HCT116 (cell line): Measurements from ENCODE around the gene SEMA4B. TPM values are rescaled to one million over a fixed set of nuclear protein-coding genes. Genes with fewer than 3 reads are reported as not detected.
A peak's percentile ranks its signal among the peaks of the same experiment; 100 is the strongest.

Experiments
- ATAC-seq: fragments of 200-7000 bp; cut with Tn5 transposase; 2 replicates; pipeline ENCODE4 v1.9.1; 2020; ENCODE audit warnings: mild to moderate bottlenecking, moderate library complexity
- BruUV-seq: library from RNA; stranded (reverse); fragments of 400-500 nt; replicated peaks from 2 replicates; lab custom pipeline; 2021; lab: Mats Ljungman, UMichigan
- CTCF ChIA-PET: fragments of 300-600 bp; sonication (Branson Sonifier 250); formaldehyde crosslinking; loops from one replicate; lab custom pipeline; 2021; ENCODE audit warnings: antibody characterized with exemption; lab: Charles Lee
- POLR2A ChIA-PET: fragments of 300-600, 350-600 bp; sonication (Branson Sonifier 250); formaldehyde crosslinking; loops from one replicate; lab custom pipeline; 2021; ENCODE audit warnings: antibody characterized with exemption; lab: Charles Lee
- RAD21 ChIA-PET, 2 experiments: fragments of 300-600 bp; sonication (Branson Sonifier 250); formaldehyde crosslinking; loops; one replicate each; lab custom pipeline; 2023; ENCODE audit warnings: low total read pairs in 2 of 2; ENCODE audit not compliant: uncharacterized antibody in 2 of 2, unreplicated experiment in 2 of 2, low non-redundant PET in 1 of 2; lab: Charles Lee
- DNase-seq: peaks from one replicate; pipeline ENCODE4 v3.0.0-alpha.2; 2010; ENCODE audit warnings: low read depth, low spot score
- H2AFZ ChIP-seq: fragments of 200-600 bp; shearing (Covaris generic), sonication (generic); 2 replicates; pipeline ENCODE4 v1.6.1; 2017; ENCODE audit warnings: low read depth, mixed run types, mixed read lengths, antibody characterized with exemption, low read length; ENCODE audit not compliant: poor library complexity, severe bottlenecking
- H3K27ac ChIP-seq: 2 replicates; pipeline ENCODE4 v1.5.1; 2012; ENCODE audit warnings: low read depth, low read length
- H3K27me3 ChIP-seq: fragments of 200-600 bp; sonication (generic); 2 replicates; pipeline ENCODE4 v1.6.1; 2016; ENCODE audit warnings: mixed run types, low read length, mixed read lengths; ENCODE audit not compliant: insufficient read depth
- H3K36me3 ChIP-seq, 2 experiments: fragments of 200-500 bp in 1 of 2; fragments of 200-600 bp in 1 of 2; sonication (Bioruptor generic) in 1 of 2; sonication (generic) in 1 of 2; 2 replicates each; pipeline versions ENCODE4 v1.5.1 to v1.6.1; 2014 to 2016; ENCODE audit warnings: low read length in 2 of 2, inconsistent platforms in 1 of 2, mixed read lengths in 1 of 2, mixed run types in 1 of 2; ENCODE audit not compliant: insufficient read depth in 2 of 2, control insufficient read depth in 1 of 2
- H3K4me1 ChIP-seq, 2 experiments: fragments of 200-600 bp in 1 of 2; sonication (generic) in 1 of 2; 2 replicates each; pipeline versions ENCODE4 v1.5.1 to v1.6.1; 2012 to 2017; ENCODE audit warnings: low read length in 2 of 2, inconsistent platforms in 1 of 2, mild to moderate bottlenecking in 1 of 2, mixed read lengths in 1 of 2, mixed run types in 1 of 2, moderate library complexity in 1 of 2; ENCODE audit not compliant: insufficient read depth in 2 of 2, control insufficient read depth in 1 of 2
- H3K4me2 ChIP-seq: fragments of 200-600 bp; sonication (generic); 2 replicates; pipeline ENCODE4 v1.6.1; 2017; ENCODE audit warnings: mixed run types, low read length, mixed read lengths
- H3K4me3 ChIP-seq, 2 experiments: fragments of 200-600 bp in 1 of 2; sonication (generic) in 1 of 2; replicated peaks in 1 of 2; 2 replicates each; pipeline ENCODE4 v1.5.1; 2011 to 2016; ENCODE audit warnings: low read length in 2 of 2, control low read depth in 1 of 2, low read depth in 1 of 2, mild to moderate bottlenecking in 1 of 2, mixed read lengths in 1 of 2, mixed run types in 1 of 2
- H3K79me2 ChIP-seq: fragments of 200-600 bp; sonication (generic); 2 replicates; pipeline ENCODE4 v1.6.1; 2017; ENCODE audit warnings: mild to moderate bottlenecking, mixed run types, low read length, moderate library complexity, mixed read lengths; ENCODE audit not compliant: insufficient read depth
- H3K9ac ChIP-seq: fragments of 200-600 bp; sonication (generic); 2 replicates; pipeline ENCODE4 v1.6.1; 2016; ENCODE audit warnings: low read length, mixed read lengths
- H3K9me2 ChIP-seq: fragments of 200-600 bp; sonication (generic), shearing (Covaris generic); 2 replicates; pipeline ENCODE4 v1.6.1; 2017; ENCODE audit warnings: mixed run types, mild to moderate bottlenecking, moderate library complexity; ENCODE audit not compliant: insufficient read depth
- H3K9me3 ChIP-seq, 2 experiments: fragments of 200-500 bp in 1 of 2; fragments of 200-600 bp in 1 of 2; sonication (Bioruptor generic) in 1 of 2; sonication (generic) in 1 of 2; 2 replicates each; pipeline ENCODE4 v1.6.1; 2014 to 2017; ENCODE audit warnings: low read length in 2 of 2, mixed read lengths in 2 of 2, inconsistent platforms in 1 of 2, low read depth in 1 of 2, mild to moderate bottlenecking in 1 of 2, mixed run types in 1 of 2, moderate library complexity in 1 of 2; ENCODE audit not compliant: control insufficient read depth in 1 of 2, insufficient read depth in 1 of 2
- H4K20me1 ChIP-seq: fragments of 200-600 bp; sonication (generic), shearing (Covaris generic); 2 replicates; pipeline ENCODE4 v1.6.1; 2017; ENCODE audit warnings: mixed run types, mild to moderate bottlenecking, moderate library complexity; ENCODE audit not compliant: insufficient read depth
- CTCF ChIP-seq, 3 experiments: fragments of 200-600 bp in 1 of 3; sonication (generic) in 1 of 3; IDR thresholded peaks in 2 of 3; conservative IDR thresholded peaks in 1 of 3; 2 replicates each; pipeline ENCODE4 v1.5.1; 2012 to 2017; ENCODE audit warnings: low read depth in 2 of 3, low read length in 2 of 3, antibody characterized with exemption in 1 of 3, borderline replicate concordance in 1 of 3, control low read depth in 1 of 3, mild to moderate bottlenecking in 1 of 3, mixed read lengths in 1 of 3, mixed run types in 1 of 3, moderate library complexity in 1 of 3; ENCODE audit not compliant: insufficient read depth in 1 of 3
- FOSL1 ChIP-seq: IDR thresholded peaks from 2 replicates; pipeline ENCODE4 v1.6.1; 2012; ENCODE audit warnings: low read depth
- POLR2AphosphoS5 ChIP-seq: IDR thresholded peaks from 2 replicates; pipeline ENCODE4 v1.6.1; 2011; ENCODE audit warnings: mild to moderate bottlenecking, low read depth, low read length, moderate library complexity
- REST ChIP-seq: IDR thresholded peaks from 2 replicates; pipeline ENCODE4 v1.6.1; 2012; ENCODE audit warnings: low read depth
- intact Hi-C: fragments of 100-400 bp; cut with micrococcal nuclease; formaldehyde crosslinking; loops from 2 replicates; pipeline ENCODE4 v1.10.0; 2022
- total RNA-seq: library from RNA; stranded (reverse); gene quantifications from one replicate; pipeline ENCODE4 v1.2.1, GENCODE V29; 2021; ENCODE audit not compliant: unreplicated experiment

SEMA4B gene
- total RNA-seq, 1 experiment from 2014 or later, result 98.6 TPM

- Histone ChIP-seq H3K4me2 (peak overlapping the region; percentile 59), H3K27ac (peak overlapping the region; percentile 56), H4K20me1 (no peaks in the 10 kb centered on the region), H3K9me3 (no peaks in the 10 kb centered on the region), H3K4me1 (peaks cover 26 to 58% of the 10 kb centered on the region in 2 experiments), H3K27me3 (no peaks in the 10 kb centered on the region), H3K36me3 (no peaks in the 10 kb centered on the region), H3K79me2 (peaks cover 8% of the 10 kb centered on the region; the same call in 1 of the 2 replicates), H3K9me2 (no peaks in the 10 kb centered on the region), H2AFZ (no peak overlapping the region), H3K9ac (no peak overlapping the region), H3K4me3 (no peak overlapping the region)
- ChIA-PET CTCF (interaction anchor here (1.1 to 1.3 kb wide), 2 partner anchors 30 to 451 kb away, joined by 3 to 4 read pairs; no protein-coding TSS in a partner anchor), RAD21 (no interaction called here), POLR2A (interaction anchor here (1.2 kb wide), 1 partner anchor 10 kb away, joined by 7 read pairs; the partner anchor contains the start of gene SEMA4B)
- BruUV-seq, result no TSS peak
- DNase-seq (no peak), ATAC-seq (no peak)
- intact Hi-C loops, result no loop called here
- TF ChIP-seq FOSL1 (no peak), CTCF (IDR thresholded peaks at IDR 0.05 in 2 of 3, conservative IDR thresholded peaks at IDR 0.05 in 1 of 3; ENCODE audit: borderline replicate concordance in 1 of 3, insufficient read depth in 1 of 3, low read depth in 2 of 3, low read length in 2 of 3) (no peak)
These were observed 9.8 kb upstream of the SEMA4B start for GRCh38 chr15:90191344-90191687.

GRCh38 chr15:90191794-90192509 is 9.2 kb upstream of the SEMA4B start:
- Histone ChIP-seq H2AFZ (no peak overlapping the region), H3K4me1 (peaks cover 26 to 57% of the 10 kb centered on the region in 2 experiments), H4K20me1 (no peaks in the 10 kb centered on the region), H3K27me3 (no peaks in the 10 kb centered on the region), H3K36me3 (no peaks in the 10 kb centered on the region), H3K79me2 (peaks cover 7% of the 10 kb centered on the region; the same call in 1 of the 2 replicates), H3K9ac (peak overlapping the region; percentile 7; the same call in 1 of the 2 replicates), H3K9me2 (no peaks in the 10 kb centered on the region), H3K4me2 (peak overlapping the region; percentile 59), H3K4me3 (no peak overlapping the region), H3K27ac (peak overlapping the region; percentile 56), H3K9me3 (no peaks in the 10 kb centered on the region)
- POLR2A ChIA-PET, result interaction anchor here (1.2 kb wide), 1 partner anchor 9 kb away, joined by 7 read pairs; the partner anchor contains the start of gene SEMA4B
- DNase-seq (peak; percentile 16), ATAC-seq (peak; percentile 82)
- TF ChIP-seq REST, result no peak
- TF ChIP-seq POLR2AphosphoS5, result peak; percentile 36; the same call in 1 of the 2 replicates
- RAD21 ChIA-PET, result no interaction called here
- no TSS peak for BruUV-seq
- intact Hi-C loops, result no loop called here
- CTCF ChIA-PET, result interaction anchor here (1.1 to 1.3 kb wide), 2 partner anchors 30 to 452 kb away, joined by 3 to 4 read pairs; no protein-coding TSS in a partner anchor
